ENCODE results near the gene RAX2.

Gene RAX2

GRCh38 chr19:3721131-3721886 lies 50.7 kb downstream of the RAX2 start:
- TF ChIP-seq ZFX (IDR thresholded peaks at IDR 0.05) (no peak), CTCF (conservative IDR thresholded peaks at IDR 0.05) (no peak)
- peak overlapping the region; percentile 35; the same call in 1 of the 2 replicates for H3K27ac ChIP-seq

- TF ChIP-seq CTCF (conservative IDR thresholded peaks at IDR 0.05) (no peak), ZFX (IDR thresholded peaks at IDR 0.05) (no peak)
Observed at GRCh38 chr19:3720349-3720917, 51.6 kb downstream of the RAX2 start.

GRCh38 chr19:3719868-3720267 lies 52.2 kb downstream of the RAX2 start:
- TF ChIP-seq CTCF (conservative IDR thresholded peaks at IDR 0.05) = no peak
- no peak for TF ChIP-seq ZFX (IDR thresholded peaks at IDR 0.05)
- H3K27ac ChIP-seq = no peak overlapping the region

More at GRCh38 chr19:3720349-3720917, 51.6 kb downstream of the RAX2 start:
- H3K27ac ChIP-seq = no peak overlapping the region; the same call in 1 of the 2 replicates
